Gastroesophageal sphincter (tissue), 3 donors: ENCODE measurements around the gene CCDC188.

ENCODE experiments used
- EP300 ChIP-seq: sonication (generic); formaldehyde crosslinking; IDR thresholded peaks from one replicate; pipeline ENCODE4 v1.6.1; 2017; ENCODE audit warnings: antibody characterized with exemption, mild to moderate bottlenecking
- POLR2A ChIP-seq, 2 donors: fragments of 450-650 bp; IDR thresholded peaks; one replicate each; pipeline ENCODE4 v1.6.1; 2017; ENCODE audit warnings: antibody characterized with exemption in 2 of 2, mild to moderate bottlenecking in 2 of 2, moderate library complexity in 1 of 2
- POLR2AphosphoS5 ChIP-seq: sonication (generic); formaldehyde crosslinking; IDR thresholded peaks from one replicate; pipeline ENCODE4 v1.6.1; 2017; ENCODE audit warnings: antibody characterized with exemption
- TF ChIP-seq, protein P1 (sequence below), 4 experiments: fragments of 200-600 bp in 2 of 4; fragments of 450-650 bp in 2 of 4; sonication (generic) in 1 of 4; IDR thresholded peaks; one replicate each; pipeline ENCODE4 v1.5.1; 2017 to 2019; ENCODE audit warnings: antibody characterized with exemption in 4 of 4, mild to moderate bottlenecking in 2 of 4, moderate library complexity in 2 of 4

DNA sequence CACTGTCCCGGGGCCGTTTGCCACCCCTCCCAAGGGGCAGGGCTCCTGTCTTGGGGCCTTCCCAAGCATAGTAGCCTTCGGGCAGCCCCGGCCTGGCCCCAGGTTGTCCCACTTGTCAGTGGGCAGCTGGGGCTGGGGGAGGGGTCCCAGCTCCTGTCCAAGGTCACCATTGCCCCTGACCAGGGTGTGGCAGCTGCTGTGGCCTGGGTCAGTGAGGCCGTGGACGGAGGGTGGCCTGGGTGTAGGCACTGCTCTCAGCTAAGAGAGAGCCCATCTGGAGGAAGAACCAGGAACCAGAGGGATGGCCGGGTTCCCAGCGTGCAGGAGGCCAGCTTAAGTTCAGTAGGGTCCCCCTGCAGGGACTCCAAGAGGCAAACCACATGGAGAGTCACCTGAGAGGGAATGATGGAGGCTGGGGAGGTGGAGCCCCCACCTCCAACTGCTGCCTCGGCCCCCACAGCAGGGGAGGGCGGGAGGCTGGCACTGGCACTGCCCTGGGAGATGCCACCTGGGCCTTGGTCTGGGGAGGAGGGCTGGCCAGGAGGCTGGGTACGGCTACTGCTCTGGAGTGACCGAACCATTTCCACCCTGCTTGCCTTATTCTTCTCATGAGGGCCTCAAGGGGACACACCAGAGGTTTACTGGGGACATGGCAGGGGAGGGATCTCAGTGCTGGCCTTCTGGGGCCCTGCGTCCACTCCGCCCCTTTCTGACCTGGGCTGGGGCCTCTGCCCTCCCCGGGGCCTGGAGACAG, 6.8 kb upstream of the CCDC188 start:
- TF ChIP-seq, protein P1, sequence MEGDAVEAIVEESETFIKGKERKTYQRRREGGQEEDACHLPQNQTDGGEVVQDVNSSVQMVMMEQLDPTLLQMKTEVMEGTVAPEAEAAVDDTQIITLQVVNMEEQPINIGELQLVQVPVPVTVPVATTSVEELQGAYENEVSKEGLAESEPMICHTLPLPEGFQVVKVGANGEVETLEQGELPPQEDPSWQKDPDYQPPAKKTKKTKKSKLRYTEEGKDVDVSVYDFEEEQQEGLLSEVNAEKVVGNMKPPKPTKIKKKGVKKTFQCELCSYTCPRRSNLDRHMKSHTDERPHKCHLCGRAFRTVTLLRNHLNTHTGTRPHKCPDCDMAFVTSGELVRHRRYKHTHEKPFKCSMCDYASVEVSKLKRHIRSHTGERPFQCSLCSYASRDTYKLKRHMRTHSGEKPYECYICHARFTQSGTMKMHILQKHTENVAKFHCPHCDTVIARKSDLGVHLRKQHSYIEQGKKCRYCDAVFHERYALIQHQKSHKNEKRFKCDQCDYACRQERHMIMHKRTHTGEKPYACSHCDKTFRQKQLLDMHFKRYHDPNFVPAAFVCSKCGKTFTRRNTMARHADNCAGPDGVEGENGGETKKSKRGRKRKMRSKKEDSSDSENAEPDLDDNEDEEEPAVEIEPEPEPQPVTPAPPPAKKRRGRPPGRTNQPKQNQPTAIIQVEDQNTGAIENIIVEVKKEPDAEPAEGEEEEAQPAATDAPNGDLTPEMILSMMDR (IDR thresholded peaks at IDR 0.05), result no peak
- TF ChIP-seq POLR2A (IDR thresholded peaks at IDR 0.05) (no peak), POLR2AphosphoS5 (no peak), EP300 (no peak)
